ENCODE data around the gene WDR89. TPM values are rescaled to one million over a fixed set of nuclear protein-coding genes. Genes with fewer than 3 reads are reported as not detected.
A peak's percentile ranks its signal among the peaks of the same experiment; 100 is the strongest.

Gene WDR89
- total and polyA plus RNA-seq, 9 of the 15 experiments (the other 6 are each of a cell fraction or from before 2014, with no cell fraction given), result 9.3 to 25.6 (median 16.2) TPM

GRCh38 chr14:63663428-63664341 is 22.0 kb upstream of the WDR89 start:
- H3K27ac ChIP-seq (ENCODE audit: extremely low read depth, low read depth, low read length), result no peak overlapping the region
- H3K79me2 ChIP-seq (ENCODE audit: control insufficient read depth, insufficient read depth, low read length), result no peaks in the 10 kb centered on the region
- WGBS (ENCODE audit: insufficient coverage, low coverage, missing lambda C conversion rate), result 69% methylated on average over 10 of the region's 12 CpGs
- H3K9me3 ChIP-seq (replicated peaks; ENCODE audit: control insufficient read depth, insufficient read depth, low read depth, low read length), result no peaks in the 10 kb centered on the region
- H3K4me2 ChIP-seq (ENCODE audit: insufficient read depth, low read length), result no peak overlapping the region
- intact Hi-C loops (cut with micrococcal nuclease) (no loop called here), in situ Hi-C loops (cut with MboI) (no loop called here)
- no peak overlapping the region for H3K4me3 ChIP-seq
- H3K27me3 ChIP-seq (ENCODE audit: control insufficient read depth in 2 of 2, insufficient read depth in 2 of 2, low read length in 2 of 2), result no peaks in the 10 kb centered on the region
- H3K4me1 ChIP-seq (replicated peaks in 1 of 2; ENCODE audit: control insufficient read depth in 2 of 2, insufficient read depth in 2 of 2, low read length in 2 of 2), result peaks cover 0 to 6% of the 10 kb centered on the region in 2 experiments; a peak in 2 of 5 replicates
- no TSS peak for BruUV-seq (replicated peaks)
- no peaks in the 10 kb centered on the region for H3K9me1 ChIP-seq (ENCODE audit: control insufficient read depth, insufficient read depth, low read length)
- DNase-seq (ENCODE audit: extremely low read depth in 1 of 4, low spot score in 3 of 4) (no peak), ATAC-seq (peak; percentile 47; the same call in 2 of the 3 replicates), FAIRE-seq (no peak)
- no peaks in the 10 kb centered on the region for H4K20me1 ChIP-seq (replicated peaks; ENCODE audit: control insufficient read depth, insufficient read depth, low read length)
- H3K36me3 ChIP-seq (ENCODE audit: control insufficient read depth, insufficient read depth, low read length), result no peaks in the 10 kb centered on the region
- no peak overlapping the region for H2AFZ ChIP-seq (ENCODE audit: low read depth, low read length)
- H3K9ac ChIP-seq (ENCODE audit: insufficient read depth in 1 of 2, low read depth in 2 of 2, low read length in 2 of 2), result no peak overlapping the region
- ChIA-PET CTCF (ENCODE audit: low intra/inter-chr PET ratio) (no interaction called here), POLR2A (interaction anchor here (0.6 kb wide), 2 partner anchors 36 to 333 kb away, joined by 3 read pairs; no protein-coding TSS in a partner anchor)
- TF ChIP-seq KAT7 (CRISPR knock-in tag; IDR thresholded peaks at IDR 0.05; ENCODE audit: borderline replicate concordance), result no peak
- TF ChIP-seq POLR2G (IDR thresholded peaks at IDR 0.05; ENCODE audit: low read depth, low read length), result peak; percentile 25; the same call in 1 of the 2 replicates
- no peak for TF ChIP-seq E2F6 (IDR thresholded peaks at IDR 0.05; ENCODE audit: borderline replicate concordance in 1 of 2, extremely low read depth in 1 of 2, insufficient read depth in 1 of 2, insufficient read length in 1 of 2, low read depth in 1 of 2, low read length in 1 of 2, poor library complexity in 1 of 2, severe bottlenecking in 1 of 2)
- TF ChIP-seq ZBTB40 (IDR thresholded peaks at IDR 0.05), result no peak
- no peak for TF ChIP-seq ZBTB40 (CRISPR knock-in tag; IDR thresholded peaks at IDR 0.05)
